GM21825 (cell line): ENCODE measurements around the gene PINLYP.

ENCODE experiments used
- ATAC-seq: cut with Tn5 transposase; IDR thresholded peaks from one replicate; pipeline ENCODE4 v1.9.1; 2021; ENCODE audit warnings: mild to moderate bottlenecking, moderate library complexity; ENCODE audit not compliant: unreplicated experiment

The PINLYP gene

GRCh38 chr19:43575156-43575950, at the start of gene PINLYP, which contains the start of gene XRCC1:
Gene PINLYP, plus strand, starts transcription at chr19:43575801. Its CDS starts 1,391 bp downstream, at chr19:43577192.
Gene XRCC1, minus strand, starts transcription at chr19:43575527. Its CDS starts 69 bp downstream, at chr19:43575458.
- peak; percentile 92 for ATAC-seq

GRCh38 chr19:43525836-43526771, 49.5 kb upstream of the PINLYP start:
- ATAC-seq = no peak

- ATAC-seq = peak; percentile 65
Measured at GRCh38 chr19:43526884-43527859, 48.4 kb upstream of the PINLYP start, which contains the start of gene ETHE1. Gene ETHE1, minus strand, starts transcription at chr19:43527201. Its CDS starts 24 bp downstream, at chr19:43527177.

GRCh38 chr19:43527860-43528622, 47.6 kb upstream of the PINLYP start:
- no peak for ATAC-seq

GRCh38 chr19:43532571-43532961, 43.0 kb upstream of the PINLYP start:
- ATAC-seq = no peak

- ATAC-seq = peak; percentile 47
Measured at GRCh38 chr19:43532962-43533545, 42.5 kb upstream of the PINLYP start, which contains the start of gene ZNF575. Gene ZNF575, plus strand, starts transcription at chr19:43533188. Its CDS starts 1,235 bp downstream, at chr19:43534423.

GRCh38 chr19:43533546-43534304, 41.9 kb upstream of the PINLYP start:
- peak; percentile 74 for ATAC-seq

GRCh38 chr19:43534305-43534815, 41.2 kb upstream of the PINLYP start:
- ATAC-seq = no peak

- ATAC-seq = no peak
Measured at GRCh38 chr19:43534816-43535761, 40.5 kb upstream of the PINLYP start.

- no peak for ATAC-seq
Measured at GRCh38 chr19:43538922-43539321, 36.7 kb upstream of the PINLYP start.

- ATAC-seq = no peak
Measured at GRCh38 chr19:43540381-43540780, 35.2 kb upstream of the PINLYP start.

- no peak for ATAC-seq
Measured at GRCh38 chr19:43541920-43542650, 33.5 kb upstream of the PINLYP start.

GRCh38 chr19:43544077-43544476, 31.5 kb upstream of the PINLYP start:
- ATAC-seq = no peak

GRCh38 chr19:43545276-43545675, 30.3 kb upstream of the PINLYP start:
- ATAC-seq = no peak

GRCh38 chr19:43545981-43546380, 29.6 kb upstream of the PINLYP start:
- ATAC-seq = no peak

GRCh38 chr19:43546581-43546980, 29.0 kb upstream of the PINLYP start:
- ATAC-seq = no peak
